Endothelial cell of umbilical vein (primary cell): ENCODE results near the gene LYG1. TPM values are rescaled to one million over a fixed set of nuclear protein-coding genes. Genes with fewer than 3 reads are reported as not detected.
"Not testable (repeated sequence)": the region's sequence is repeated elsewhere in the genome, so short reads cannot be mapped to it uniquely, and the experiment has no call there.

ENCODE experiments used
- BruUV-seq: library from RNA; stranded (reverse); fragments of 400-500 nt; replicated peaks from 2 replicates; lab custom pipeline; 2021; lab: Mats Ljungman, UMichigan
- CTCF ChIA-PET: fragments of 300-600, 350-600 bp; sonication (Branson Sonifier 250); formaldehyde crosslinking; loops from one replicate; lab custom pipeline; 2021; ENCODE audit warnings: antibody characterized with exemption, inconsistent platforms; lab: Charles Lee
- POLR2A ChIA-PET: fragments of 300-600, 350-600 bp; sonication (Branson Sonifier 250); formaldehyde crosslinking; loops from one replicate; lab custom pipeline; 2021; ENCODE audit warnings: antibody characterized with exemption, inconsistent platforms; lab: Charles Lee
- DNase-seq: peaks from one replicate; pipeline ENCODE4 v3.0.0-alpha.2; 2011; ENCODE audit warnings: low read depth, low spot score
- FAIRE-seq: peaks from 2 replicates; lab custom pipeline; 2011; peaks lifted over from hg19 to GRCh38; lab: Jason Lieb, UNC
- H2AFZ ChIP-seq: 2 replicates; pipeline ENCODE4 v1.6.0; 2012; ENCODE audit warnings: low read depth, low read length, control low read depth, inconsistent platforms
- H3K27ac ChIP-seq: 2 replicates; pipeline ENCODE4 v1.5.1; 2011; ENCODE audit warnings: low read depth, mild to moderate bottlenecking, control low read depth, low read length, moderate library complexity; ENCODE audit not compliant: insufficient read depth
- H3K27me3 ChIP-seq, 2 experiments: 2 replicates each; pipeline versions ENCODE4 v1.6.0 to v1.6.1; 2011; ENCODE audit warnings: low read length in 2 of 2, mixed read lengths in 1 of 2; ENCODE audit not compliant: control insufficient read depth in 2 of 2, insufficient read depth in 2 of 2
- H3K36me3 ChIP-seq, 2 experiments: 2 replicates in 1 of 2; 3 replicates in 1 of 2; pipeline ENCODE4 v1.5.1; 2011; ENCODE audit warnings: low read length in 2 of 2, mild to moderate bottlenecking in 1 of 2, moderate library complexity in 1 of 2; ENCODE audit not compliant: control insufficient read depth in 2 of 2, insufficient read depth in 2 of 2; ENCODE audit errors: extremely low read depth in 1 of 2
- H3K4me1 ChIP-seq: 3 replicates; pipeline ENCODE4 v1.5.1; 2011; ENCODE audit warnings: mild to moderate bottlenecking, low read length; ENCODE audit not compliant: control insufficient read depth, insufficient read depth; ENCODE audit errors: extremely low read depth
- H3K4me2 ChIP-seq: 2 replicates; pipeline ENCODE4 v1.6.1; 2011; ENCODE audit warnings: low read length, control low read depth, mixed read lengths; ENCODE audit not compliant: insufficient read depth
- H3K4me3 ChIP-seq, 3 experiments: fragments of 200-600 bp in 1 of 3; sonication (generic), shearing (Covaris generic) in 1 of 3; replicated peaks in 1 of 3; 2 replicates each; pipeline ENCODE4 v1.5.1; 2011 to 2016; ENCODE audit warnings: control low read depth in 3 of 3, low read length in 3 of 3, mild to moderate bottlenecking in 2 of 3, inconsistent platforms in 1 of 3, low read depth in 1 of 3, moderate library complexity in 1 of 3; ENCODE audit not compliant: insufficient read depth in 1 of 3
- H3K79me2 ChIP-seq: 2 replicates; pipeline ENCODE4 v1.6.0; 2012; ENCODE audit warnings: low read length, inconsistent platforms; ENCODE audit not compliant: control insufficient read depth, insufficient read depth
- H3K9ac ChIP-seq: replicated peaks from 2 replicates; pipeline ENCODE3; 2011; ENCODE audit warnings: low read length, control low read depth; ENCODE audit not compliant: insufficient read depth; ENCODE audit errors: extremely low read depth
- H3K9me1 ChIP-seq: replicated peaks from 3 replicates; pipeline ENCODE4 v1.6.0; 2011; ENCODE audit warnings: mild to moderate bottlenecking, low read length; ENCODE audit not compliant: control insufficient read depth, insufficient read depth; ENCODE audit errors: extremely low read depth
- H3K9me3 ChIP-seq: replicated peaks from 2 replicates; pipeline ENCODE4 v1.5.1; 2012; ENCODE audit warnings: low read length, inconsistent platforms; ENCODE audit not compliant: control insufficient read depth, insufficient read depth
- H4K20me1 ChIP-seq: replicated peaks from 2 replicates; pipeline ENCODE3; 2011; ENCODE audit warnings: mild to moderate bottlenecking, low read length; ENCODE audit not compliant: control insufficient read depth, insufficient read depth; ENCODE audit errors: extremely low read depth
- EZH2 ChIP-seq: IDR thresholded peaks from 2 replicates; pipeline ENCODE4 v1.6.1; 2012; ENCODE audit warnings: borderline replicate concordance, low read depth, mild to moderate bottlenecking, moderate library complexity, low read length, inconsistent platforms; ENCODE audit not compliant: severe bottlenecking
- FOS ChIP-seq: IDR thresholded peaks from 2 replicates; pipeline ENCODE4 v1.6.1; 2011; ENCODE audit warnings: mild to moderate bottlenecking, low read length, moderate library complexity, borderline replicate concordance; ENCODE audit not compliant: insufficient read depth
- GATA2 ChIP-seq: IDR thresholded peaks from 2 replicates; pipeline ENCODE4 v1.7.0; 2011; ENCODE audit warnings: low read depth, mild to moderate bottlenecking, moderate library complexity, mixed read lengths, low read length; ENCODE audit not compliant: insufficient read length, insufficient read depth
- JUN ChIP-seq: IDR thresholded peaks from 2 replicates; pipeline ENCODE4 v1.6.1; 2011; ENCODE audit warnings: borderline replicate concordance, low read depth; ENCODE audit not compliant: insufficient read length, insufficient read depth
- MYC ChIP-seq: IDR thresholded peaks from one replicate; pipeline ENCODE4 v1.6.1; 2011; ENCODE audit warnings: mild to moderate bottlenecking, low read depth, low read length
- POLR2A ChIP-seq: IDR thresholded peaks from 2 replicates; pipeline ENCODE4 v1.6.1; 2012; ENCODE audit warnings: low read depth, mild to moderate bottlenecking, control low read depth, low read length
- POLR2AphosphoS5 ChIP-seq: IDR thresholded peaks from 2 replicates; pipeline ENCODE4 v1.6.1; 2012; ENCODE audit warnings: low read depth, mild to moderate bottlenecking, control low read depth, low read length, moderate library complexity; ENCODE audit not compliant: insufficient read depth
- dilution Hi-C: fragments of 300-500 bp; cut with MboI; formaldehyde crosslinking; loops from one replicate; pipeline ENCODE4 v1.15.0; 2019; ENCODE audit warnings: low sequenced_read_pairs; ENCODE audit not compliant: extremely low pct_ligation_motif_present
- intact Hi-C: fragments of 100-400 bp; cut with micrococcal nuclease; formaldehyde crosslinking; loops from one replicate; pipeline ENCODE4 v1.10.0; 2022
- polyA plus RNA-seq, 4 experiments: library from polyadenylated mRNA; depleted of rRNA in 3 of 4; stranded (reverse) in 3 of 4; unstranded in 1 of 4; fragments of >200 nt; gene quantifications; 2 replicates each; pipeline versions ENCODE4 v1.2.1 to v1.2.3, GENCODE V29; 2011 to 2012; ENCODE audit warnings: missing spikeins in 1 of 4
- total RNA-seq: library from RNA; stranded (reverse); gene quantifications from 2 replicates; pipeline ENCODE4 v1.2.3, GENCODE V29; 2021
- TF ChIP-seq, protein P1 (sequence below): IDR thresholded peaks from 2 replicates; pipeline ENCODE4 v1.6.1; 2011; ENCODE audit not compliant: insufficient read depth, insufficient read length
- TF ChIP-seq, protein P2 (sequence below), 2 donors: IDR thresholded peaks; 1 replicate in 1 of 2; 2 replicates in 1 of 2; pipeline ENCODE4 v1.5.1; 2011; ENCODE audit warnings: low read length in 2 of 2, mild to moderate bottlenecking in 2 of 2, moderate library complexity in 2 of 2, control low read depth in 1 of 2, inconsistent platforms in 1 of 2, low read depth in 1 of 2; ENCODE audit not compliant: insufficient read depth in 1 of 2; ENCODE audit errors: extremely low read depth in 1 of 2

The LYG1 gene
- total and polyA plus RNA-seq, 2 donors (not counting 3 experiments of a cell fraction or from before 2014, with no cell fraction given), result 0.35 to 1.8 TPM

DNA sequence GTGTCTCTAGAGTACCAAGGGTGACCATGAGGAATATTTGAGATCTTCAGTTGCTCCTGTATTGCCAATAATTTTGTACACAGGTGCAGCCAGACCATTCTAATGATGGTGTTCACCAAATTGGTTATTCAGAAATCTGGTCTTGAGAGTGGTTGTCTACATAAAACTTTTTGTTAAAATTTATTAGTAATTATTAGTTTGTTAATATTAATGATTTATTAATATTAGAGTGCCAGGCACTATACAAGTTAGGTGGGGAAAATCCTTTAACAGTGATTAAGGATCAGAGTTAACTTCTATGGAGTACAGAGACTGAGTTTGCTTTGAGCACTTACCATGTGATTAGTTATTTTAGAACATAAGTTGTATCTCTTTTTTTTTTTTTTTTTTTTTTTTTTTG, 45.2 kb upstream of the LYG1 start:
- dilution Hi-C loops, result no loop called here
- CTCF ChIA-PET, result interaction anchor here (0.6 kb wide), 2 partner anchors 230 to 755 kb away, joined by 3 to 4 read pairs; no protein-coding TSS in a partner anchor

DNA sequence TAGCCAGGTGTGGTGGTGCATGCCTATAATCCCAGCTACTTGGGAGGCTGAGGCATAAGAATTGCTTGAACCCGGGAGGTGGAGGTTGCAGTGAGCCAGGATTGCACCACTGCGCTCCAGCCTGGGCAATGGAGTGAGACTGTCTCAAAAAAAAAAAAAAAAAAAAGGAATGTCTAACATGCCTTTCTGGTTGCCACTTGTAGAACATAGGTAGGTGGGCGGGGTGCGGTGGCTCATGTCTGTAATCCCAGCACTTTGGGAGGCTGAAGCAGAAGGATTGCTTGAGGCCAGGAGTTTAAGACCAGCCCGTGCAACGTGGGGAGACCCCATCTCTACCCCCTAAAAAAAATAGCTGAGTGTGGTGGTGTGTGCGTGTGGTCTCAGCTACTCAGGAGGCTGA, 44.4 kb upstream of the LYG1 start:
- H3K4me2 ChIP-seq, H3K27me3 ChIP-seq, H3K27ac ChIP-seq, H3K4me3 ChIP-seq, H3K36me3 ChIP-seq, H4K20me1 ChIP-seq, H3K9me3 ChIP-seq, H3K9me1 ChIP-seq, DNase-seq, POLR2A ChIA-PET, H2AFZ ChIP-seq, dilution Hi-C loops, H3K4me1 ChIP-seq, BruUV-seq, FAIRE-seq, H3K9ac ChIP-seq, CTCF ChIA-PET, intact Hi-C loops: not testable (repeated sequence)
- H3K79me2 ChIP-seq, result peaks cover 99% of the 10 kb centered on the region

More for the DNA sequence above, 45.2 kb upstream of the LYG1 start:
- Histone ChIP-seq H3K4me2 (no peak overlapping the region), H4K20me1 (peaks cover 5% of the 10 kb centered on the region), H3K27me3 (no peaks in the 10 kb centered on the region), H3K9me1 (no peaks in the 10 kb centered on the region), H3K79me2 (peaks cover 99% of the 10 kb centered on the region), H3K4me1 (no peaks in the 10 kb centered on the region), H2AFZ (no peak overlapping the region), H3K4me3 (no peak overlapping the region), H3K9me3 (no peaks in the 10 kb centered on the region), H3K27ac (no peak overlapping the region), H3K36me3 (no peaks in the 10 kb centered on the region), H3K9ac (no peak overlapping the region)
- BruUV-seq, result no TSS peak
- DNase-seq (no peak), FAIRE-seq (no peak)
- intact Hi-C loops, result no loop called here
- TF ChIP-seq POLR2A, result no peak
- no peak for TF ChIP-seq POLR2AphosphoS5
- TF ChIP-seq GATA2, result no peak
- TF ChIP-seq MYC, result no peak
- TF ChIP-seq, protein P1, sequence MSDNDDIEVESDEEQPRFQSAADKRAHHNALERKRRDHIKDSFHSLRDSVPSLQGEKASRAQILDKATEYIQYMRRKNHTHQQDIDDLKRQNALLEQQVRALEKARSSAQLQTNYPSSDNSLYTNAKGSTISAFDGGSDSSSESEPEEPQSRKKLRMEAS, result no peak
- no peak for TF ChIP-seq JUN
- no peak for TF ChIP-seq FOS
- TF ChIP-seq, protein P2, sequence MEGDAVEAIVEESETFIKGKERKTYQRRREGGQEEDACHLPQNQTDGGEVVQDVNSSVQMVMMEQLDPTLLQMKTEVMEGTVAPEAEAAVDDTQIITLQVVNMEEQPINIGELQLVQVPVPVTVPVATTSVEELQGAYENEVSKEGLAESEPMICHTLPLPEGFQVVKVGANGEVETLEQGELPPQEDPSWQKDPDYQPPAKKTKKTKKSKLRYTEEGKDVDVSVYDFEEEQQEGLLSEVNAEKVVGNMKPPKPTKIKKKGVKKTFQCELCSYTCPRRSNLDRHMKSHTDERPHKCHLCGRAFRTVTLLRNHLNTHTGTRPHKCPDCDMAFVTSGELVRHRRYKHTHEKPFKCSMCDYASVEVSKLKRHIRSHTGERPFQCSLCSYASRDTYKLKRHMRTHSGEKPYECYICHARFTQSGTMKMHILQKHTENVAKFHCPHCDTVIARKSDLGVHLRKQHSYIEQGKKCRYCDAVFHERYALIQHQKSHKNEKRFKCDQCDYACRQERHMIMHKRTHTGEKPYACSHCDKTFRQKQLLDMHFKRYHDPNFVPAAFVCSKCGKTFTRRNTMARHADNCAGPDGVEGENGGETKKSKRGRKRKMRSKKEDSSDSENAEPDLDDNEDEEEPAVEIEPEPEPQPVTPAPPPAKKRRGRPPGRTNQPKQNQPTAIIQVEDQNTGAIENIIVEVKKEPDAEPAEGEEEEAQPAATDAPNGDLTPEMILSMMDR (IDR thresholded peaks at IDR 0.05; ENCODE audit: extremely low read depth in 1 of 2, insufficient read depth in 1 of 2, low read depth in 1 of 2, low read length in 2 of 2), result no peak
- no peak for TF ChIP-seq EZH2
- POLR2A ChIA-PET, result interaction anchor here (0.6 kb wide), 1 partner anchor 166 kb away, joined by 6 read pairs; no protein-coding TSS in a partner anchor
